ENCODE results near the gene EFNA4. TPM values are rescaled to one million over a fixed set of nuclear protein-coding genes. Genes with fewer than 3 reads are reported as not detected.

EFNA4 gene
- total RNA-seq, 4 donors from 2014 or later, result 22.4 to 44.2 (median 28.7) TPM

- TF ChIP-seq POLR2AphosphoS5 (IDR thresholded peaks at IDR 0.05) (no peak), CTCF (IDR thresholded peaks at IDR 0.05) (no peak), POLR2A (IDR thresholded peaks at IDR 0.05) (no peak), EP300 (IDR thresholded peaks at IDR 0.05) (no peak)
- DNase-seq (ENCODE audit: low spot score in 2 of 2), result no peak
- H3K27me3 ChIP-seq, result no peaks in the 10 kb centered on the region
- H3K4me3 ChIP-seq, result no peak overlapping the region
- WGBS, result 72% methylated on average over 3 of the region's 3 CpGs
- H3K36me3 ChIP-seq, result no peaks in the 10 kb centered on the region
- H3K9me3 ChIP-seq, result no peaks in the 10 kb centered on the region
- no peak overlapping the region for H3K27ac ChIP-seq
- H3K4me1 ChIP-seq, result peaks cover 36% of the 10 kb centered on the region
These were observed 19.7 kb upstream of the EFNA4 start for GRCh38 chr1:155043793-155044192.

- 83% methylated on average over 6 of the region's 6 CpGs for WGBS
- no peak for DNase-seq (ENCODE audit: low spot score in 2 of 2)
- TF ChIP-seq EP300 (IDR thresholded peaks at IDR 0.05) (no peak), CTCF (IDR thresholded peaks at IDR 0.05) (no peak), POLR2A (IDR thresholded peaks at IDR 0.05) (no peak), POLR2AphosphoS5 (IDR thresholded peaks at IDR 0.05) (no peak)
- H3K27ac ChIP-seq, result no peak overlapping the region
- H3K9me3 ChIP-seq, result no peaks in the 10 kb centered on the region
- no peaks in the 10 kb centered on the region for H3K36me3 ChIP-seq
- peaks cover 36% of the 10 kb centered on the region for H3K4me1 ChIP-seq
- H3K27me3 ChIP-seq, result no peaks in the 10 kb centered on the region
- H3K4me3 ChIP-seq, result no peak overlapping the region
These were observed 19.2 kb upstream of the EFNA4 start for GRCh38 chr1:155044365-155044764.

- H3K4me1 ChIP-seq, result peaks cover 39% of the 10 kb centered on the region
- DNase-seq (ENCODE audit: low spot score in 2 of 2), result no peak
- 37% methylated on average over 7 of the region's 7 CpGs for WGBS
These were observed 18.5 kb upstream of the EFNA4 start for GRCh38 chr1:155044812-155045657.

GRCh38 chr1:155048449-155049334, 14.8 kb upstream of the EFNA4 start:
- H3K27ac ChIP-seq, result no peak overlapping the region
- no peaks in the 10 kb centered on the region for H3K9me3 ChIP-seq
- H3K4me3 ChIP-seq, result no peak overlapping the region
- peaks cover 61% of the 10 kb centered on the region for H3K4me1 ChIP-seq
- peaks cover 2% of the 10 kb centered on the region for H3K36me3 ChIP-seq
- H3K27me3 ChIP-seq, result no peaks in the 10 kb centered on the region
- TF ChIP-seq EP300 (IDR thresholded peaks at IDR 0.05) (no peak), POLR2A (IDR thresholded peaks at IDR 0.05) (no peak), CTCF (IDR thresholded peaks at IDR 0.05) (no peak), POLR2AphosphoS5 (IDR thresholded peaks at IDR 0.05) (no peak)
- 84% methylated on average over 7 of the region's 8 CpGs for WGBS
- no peak for DNase-seq (ENCODE audit: low spot score in 2 of 2)

More at GRCh38 chr1:155044812-155045657, 18.5 kb upstream of the EFNA4 start:
- Histone ChIP-seq H3K9me3 (no peaks in the 10 kb centered on the region), H3K27me3 (no peaks in the 10 kb centered on the region), H3K27ac (no peak overlapping the region), H3K36me3 (no peaks in the 10 kb centered on the region), H3K4me3 (no peak overlapping the region)
- no peak for TF ChIP-seq POLR2A (IDR thresholded peaks at IDR 0.05)
- peak; percentile 69 to 73 for TF ChIP-seq CTCF (IDR thresholded peaks at IDR 0.05)

Measured in suprapubic skin (tissue), 4 donors.